Transverse colon (tissue), 4 donors: ENCODE measurements around the gene VTI1B. TPM values are rescaled to one million over a fixed set of nuclear protein-coding genes. Genes with fewer than 3 reads are reported as not detected.
A peak's percentile ranks its signal among the peaks of the same experiment; 100 is the strongest.

Experiments
- DNase-seq: peaks from one replicate; pipeline ENCODE4 v3.0.0-alpha.2; 2019
- H3K27ac ChIP-seq, 4 donors: fragments of 200-600 bp; sonication (generic); 2 replicates each; pipeline ENCODE4 v1.5.1; 2016 to 2018; ENCODE audit warnings: inconsistent platforms in 4 of 4
- H3K27me3 ChIP-seq: fragments of 200-600 bp; sonication (generic); 2 replicates; pipeline ENCODE4 v1.5.1; 2017; ENCODE audit warnings: inconsistent platforms
- H3K36me3 ChIP-seq, 4 donors: fragments of 200-600 bp; sonication (generic); 2 replicates each; pipeline ENCODE4 v1.5.1; 2017 to 2019; ENCODE audit warnings: inconsistent platforms in 4 of 4
- H3K4me1 ChIP-seq, 4 donors: fragments of 200-600 bp; sonication (generic); 2 replicates each; pipeline ENCODE4 v1.5.1; 2017 to 2020; ENCODE audit warnings: inconsistent platforms in 4 of 4
- H3K4me3 ChIP-seq, 4 donors: fragments of 200-600 bp; sonication (generic); 1 replicate in 1 of 4; 2 replicates in 3 of 4; pipeline versions ENCODE4 v1.5.1 to v1.6.1; 2017 to 2019; ENCODE audit warnings: inconsistent platforms in 4 of 4
- H3K9me3 ChIP-seq, 2 donors: fragments of 200-600 bp; sonication (generic); 2 replicates each; pipeline ENCODE4 v1.5.1; 2017 to 2019; ENCODE audit warnings: inconsistent platforms in 2 of 2
- CTCF ChIP-seq, 5 experiments: fragments of 200-600 bp in 3 of 5; fragments of 450-650 bp in 2 of 5; sonication (generic) in 3 of 5; IDR thresholded peaks; 1 replicate in 2 of 5; 2 replicates in 3 of 5; pipeline ENCODE4 v1.5.1; 2016 to 2017; ENCODE audit warnings: antibody characterized with exemption in 5 of 5, inconsistent platforms in 3 of 5, mild to moderate bottlenecking in 2 of 5, moderate library complexity in 1 of 5
- EP300 ChIP-seq: sonication (generic); formaldehyde crosslinking; IDR thresholded peaks from one replicate; pipeline ENCODE4 v1.6.1; 2017; ENCODE audit warnings: antibody characterized with exemption, low read depth
- POLR2A ChIP-seq: fragments of 450-650 bp; IDR thresholded peaks from one replicate; pipeline ENCODE4 v1.6.1; 2016; ENCODE audit warnings: antibody characterized with exemption, mild to moderate bottlenecking, moderate library complexity
- POLR2AphosphoS5 ChIP-seq, 3 donors: sonication (generic); formaldehyde crosslinking; IDR thresholded peaks; one replicate each; pipeline ENCODE4 v1.6.1; 2016; ENCODE audit warnings: antibody characterized with exemption in 3 of 3
- WGBS, 2 donors: methylation state at CpG; one replicate each; pipeline ENCODE4 v1.1.5; 2018; ENCODE audit warnings: low coverage in 1 of 2; 5-methylcytosine and 5-hydroxymethylcytosine counted together
- in situ Hi-C, 4 donors: fragments of 200-750 bp; cut with MboI; loops; one replicate each; pipeline versions ENCODE4 v1.15.0 to v1.15.1; 2017; ENCODE audit warnings: low sequenced_read_pairs in 3 of 4, low pct_ligation_motif_present in 1 of 4, low pct_unique_long_range_greater_than_20kb in 1 of 4
- intact Hi-C: fragments of 100-400 bp; cut with DNase I; formaldehyde crosslinking; loops from one replicate; pipeline ENCODE4 v1.15.1; 2023; ENCODE audit warnings: low total_unique reads
- total RNA-seq, 4 donors: library from RNA; depleted of rRNA; stranded (reverse); fragments of >200 nt; gene quantifications; one replicate each; pipeline ENCODE4 v1.1.0, GENCODE V29; 2016

The VTI1B gene
- total RNA-seq, 4 donors from 2014 or later = 59.5 to 74.8 (median 67.5) TPM

- H3K9me3 ChIP-seq = no peaks in the 10 kb centered on the region
- H3K27me3 ChIP-seq = no peaks in the 10 kb centered on the region
- peaks cover 0 to 15% (median 2%) of the 10 kb centered on the region in 4 donors for H3K4me1 ChIP-seq
- TF ChIP-seq EP300 = no peak
- TF ChIP-seq CTCF (IDR thresholded peaks at IDR 0.05) = no peak
- intact Hi-C loops = loop anchor here (10.0 kb wide), 1 partner anchor 103 kb away; no protein-coding TSS in a partner anchor
- no peak overlapping the region for H3K27ac ChIP-seq
- in situ Hi-C loops = no loop called here
- 38 to 74% methylated on average over 1 of the region's 1 CpG for WGBS, 2 donors
- no peak overlapping the region for H3K4me3 ChIP-seq
- no peak for DNase-seq
- H3K36me3 ChIP-seq = no peaks in the 10 kb centered on the region
Measured at GRCh38 chr14:67698179-67698578, 23.7 kb upstream of the VTI1B start.

- intact Hi-C loops = loop anchor here (10.0 kb wide), 1 partner anchor 102 kb away; no protein-coding TSS in a partner anchor
- WGBS, 2 donors = 74 to 82% methylated on average over 4 of the region's 4 CpGs
- Histone ChIP-seq H3K36me3 (no peaks in the 10 kb centered on the region), H3K4me3 (no peak overlapping the region), H3K27ac (no peak overlapping the region), H3K27me3 (no peaks in the 10 kb centered on the region), H3K9me3 (no peaks in the 10 kb centered on the region), H3K4me1 (peaks cover 0 to 18% (median 5%) of the 10 kb centered on the region in 4 donors)
- in situ Hi-C loops = no loop called here
- DNase-seq = no peak
- TF ChIP-seq CTCF (IDR thresholded peaks at IDR 0.05) = no peak
- TF ChIP-seq EP300 = no peak
- TF ChIP-seq POLR2A = no peak
- no peak for TF ChIP-seq POLR2AphosphoS5 (IDR thresholded peaks at IDR 0.05)
Measured at GRCh38 chr14:67697006-67697405, 22.6 kb upstream of the VTI1B start.

GRCh38 chr14:67695394-67695949 is 21.0 kb upstream of the VTI1B start, which contains the start of gene RDH11:
TSS of gene RDH11 (minus strand) at chr14:67695764. CDS start at chr14:67695703, 61 bp downstream.
- in situ Hi-C loops = no loop called here
- Histone ChIP-seq H3K36me3 (peaks cover 0 to 12% (median 0%) of the 10 kb centered on the region in 4 donors), H3K4me1 (peaks cover 0 to 18% (median 5%) of the 10 kb centered on the region in 4 donors), H3K4me3 (peak within 1 kb of the TSS; percentile 69 to 93 (median 82)), H3K27me3 (no peaks in the 10 kb centered on the region), H3K27ac (peak within 1 kb of the TSS; percentile 87 to 91 (median 89)), H3K9me3 (no peaks in the 10 kb centered on the region)
- DNase-seq = peak; percentile 90
- whole genome bisulfite sequencing, 2 donors = 1% methylated on average over 25 of the region's 25 CpGs; no CpG with 5 or more reads in 1 of the 2 donors
- TF ChIP-seq POLR2AphosphoS5 (IDR thresholded peaks at IDR 0.05) (peak; percentile 92 to 96 (median 96)), EP300 (no peak), POLR2A (peak; percentile 78), CTCF (IDR thresholded peaks at IDR 0.05) (no peak)
- intact Hi-C loops = loop anchor here (10.0 kb wide), 1 partner anchor 101 kb away; no protein-coding TSS in a partner anchor

- DNase-seq = peak; percentile 84
- 0 to 1% methylated on average over 17 to 21 of the region's 21 CpGs for WGBS, 2 donors
- in situ Hi-C loops = no loop called here
Measured at GRCh38 chr14:67694791-67695393, 20.5 kb upstream of the VTI1B start.

More at GRCh38 chr14:67694791-67695393, 20.5 kb upstream of the VTI1B start:
- Histone ChIP-seq H3K4me1 (peaks cover 0 to 18% (median 5%) of the 10 kb centered on the region in 4 donors), H3K4me3 (peak overlapping the region; percentile 69 to 93 (median 82)), H3K36me3 (peaks cover 0 to 16% (median 0%) of the 10 kb centered on the region in 4 donors), H3K27me3 (no peaks in the 10 kb centered on the region), H3K9me3 (no peaks in the 10 kb centered on the region), H3K27ac (peak overlapping the region; percentile 87 to 91 (median 89))
- intact Hi-C loops = loop anchor here (10.0 kb wide), 1 partner anchor 100 kb away; no protein-coding TSS in a partner anchor
- TF ChIP-seq POLR2A (peak; percentile 32), EP300 (no peak), POLR2AphosphoS5 (IDR thresholded peaks at IDR 0.05) (peak; percentile 38 to 59 (median 53)), CTCF (IDR thresholded peaks at IDR 0.05) (no peak)
